Measurements from ENCODE around the gene TRERF1. TPM values are rescaled to one million over a fixed set of nuclear protein-coding genes. Genes with fewer than 3 reads are reported as not detected.
"Not testable (repeated sequence)": the region's sequence is repeated elsewhere in the genome, so short reads cannot be mapped to it uniquely, and the experiment has no call there.

Gene TRERF1
- polyA plus RNA-seq, 1 donor: 5.1 TPM

GRCh38 chr6:42449917-42450476 is 1.7 kb downstream of the TRERF1 start:
- peak overlapping the region; percentile 66 for H3K4me3 ChIP-seq (ENCODE audit: low read length)
- no peaks in the 10 kb centered on the region for H3K27me3 ChIP-seq (ENCODE audit: control insufficient read depth, insufficient read depth, low read length)
- no CpG with 5 or more reads among the region's 9 CpGs for WGBS (ENCODE audit: insufficient coverage, low lambda C conversion rate)

GRCh38 chr6:42448927-42449659 is 2.6 kb downstream of the TRERF1 start:
- no peak overlapping the region for H3K4me3 ChIP-seq (ENCODE audit: low read length)
- 87% methylated on average over 4 of the region's 7 CpGs for WGBS (ENCODE audit: insufficient coverage, low lambda C conversion rate)

More at GRCh38 chr6:42449917-42450476, 1.7 kb downstream of the TRERF1 start:
- Histone ChIP-seq H3K9me3 (ENCODE audit: control insufficient read depth, low read depth, low read length) (no peaks in the 10 kb centered on the region), H3K4me1 (ENCODE audit: control insufficient read depth, insufficient read depth, low read length) (peaks cover 13% of the 10 kb centered on the region), H3K36me3 (ENCODE audit: control insufficient read depth, insufficient read depth, low read length) (no peaks in the 10 kb centered on the region), H3K27ac (ENCODE audit: low read length) (peak overlapping the region; percentile 11)
- DNase-seq: no peak

GRCh38 chr6:42448391-42448790 is 3.3 kb downstream of the TRERF1 start:
- no peak overlapping the region for H3K27ac ChIP-seq (ENCODE audit: low read length)
- no peak overlapping the region for H3K4me3 ChIP-seq (ENCODE audit: low read length)
- no peaks in the 10 kb centered on the region for H3K9me3 ChIP-seq (ENCODE audit: control insufficient read depth, low read depth, low read length)
- H3K4me1 ChIP-seq (ENCODE audit: control insufficient read depth, insufficient read depth, low read length): no peaks in the 10 kb centered on the region
- no peaks in the 10 kb centered on the region for H3K27me3 ChIP-seq (ENCODE audit: control insufficient read depth, insufficient read depth, low read length)
- WGBS (ENCODE audit: insufficient coverage, low lambda C conversion rate): 82% methylated on average over 5 of the region's 5 CpGs
- no peak for DNase-seq
- no peaks in the 10 kb centered on the region for H3K36me3 ChIP-seq (ENCODE audit: control insufficient read depth, insufficient read depth, low read length)

More at GRCh38 chr6:42448927-42449659, 2.6 kb downstream of the TRERF1 start:
- no peak overlapping the region for H3K27ac ChIP-seq (ENCODE audit: low read length)
- H3K36me3 ChIP-seq (ENCODE audit: control insufficient read depth, insufficient read depth, low read length): no peaks in the 10 kb centered on the region
- H3K27me3 ChIP-seq (ENCODE audit: control insufficient read depth, insufficient read depth, low read length): no peaks in the 10 kb centered on the region
- no peak for DNase-seq
- H3K9me3 ChIP-seq (ENCODE audit: control insufficient read depth, low read depth, low read length): no peaks in the 10 kb centered on the region
- H3K4me1 ChIP-seq (ENCODE audit: control insufficient read depth, insufficient read depth, low read length): peaks cover 6% of the 10 kb centered on the region

GRCh38 chr6:42446996-42447395 is 4.7 kb downstream of the TRERF1 start:
- Histone ChIP-seq H3K4me3 (ENCODE audit: low read length) (no peak overlapping the region), H3K36me3 (ENCODE audit: control insufficient read depth, insufficient read depth, low read length) (no peaks in the 10 kb centered on the region), H3K4me1 (ENCODE audit: control insufficient read depth, insufficient read depth, low read length) (no peaks in the 10 kb centered on the region), H3K27ac (ENCODE audit: low read length) (no peak overlapping the region), H3K9me3 (ENCODE audit: control insufficient read depth, low read depth, low read length) (no peaks in the 10 kb centered on the region), H3K27me3 (ENCODE audit: control insufficient read depth, insufficient read depth, low read length) (no peaks in the 10 kb centered on the region)
- DNase-seq: no peak
- no CpG with 5 or more reads among the region's 3 CpGs for WGBS (ENCODE audit: insufficient coverage, low lambda C conversion rate)

GRCh38 chr6:42446370-42446769 is 5.4 kb downstream of the TRERF1 start:
- WGBS (ENCODE audit: insufficient coverage, low lambda C conversion rate): no CpG with 5 or more reads among the region's 5 CpGs
- H3K27me3 ChIP-seq (ENCODE audit: control insufficient read depth, insufficient read depth, low read length): no peaks in the 10 kb centered on the region
- no peak for DNase-seq

GRCh38 chr6:42445955-42446354 is 5.8 kb downstream of the TRERF1 start:
- not testable (repeated sequence) for H3K27me3 ChIP-seq (ENCODE audit: control insufficient read depth, insufficient read depth, low read length); H3K9me3 ChIP-seq (ENCODE audit: control insufficient read depth, low read depth, low read length); DNase-seq; H3K27ac ChIP-seq (ENCODE audit: low read length); H3K36me3 ChIP-seq (ENCODE audit: control insufficient read depth, insufficient read depth, low read length); H3K4me1 ChIP-seq (ENCODE audit: control insufficient read depth, insufficient read depth, low read length); H3K4me3 ChIP-seq (ENCODE audit: low read length)
- WGBS (ENCODE audit: insufficient coverage, low lambda C conversion rate): no CpG with 5 or more reads among the region's 7 CpGs

More at GRCh38 chr6:42446370-42446769, 5.4 kb downstream of the TRERF1 start:
- no peaks in the 10 kb centered on the region for H3K36me3 ChIP-seq (ENCODE audit: control insufficient read depth, insufficient read depth, low read length)
- H3K27ac ChIP-seq (ENCODE audit: low read length): no peak overlapping the region
- no peak overlapping the region for H3K4me3 ChIP-seq (ENCODE audit: low read length)
- no peaks in the 10 kb centered on the region for H3K9me3 ChIP-seq (ENCODE audit: control insufficient read depth, low read depth, low read length)
- peaks cover 6% of the 10 kb centered on the region for H3K4me1 ChIP-seq (ENCODE audit: control insufficient read depth, insufficient read depth, low read length)

- Histone ChIP-seq H3K9me3 (ENCODE audit: control insufficient read depth, low read depth, low read length) (no peaks in the 10 kb centered on the region), H3K27me3 (ENCODE audit: control insufficient read depth, insufficient read depth, low read length) (no peaks in the 10 kb centered on the region), H3K4me1 (ENCODE audit: control insufficient read depth, insufficient read depth, low read length) (peaks cover 12% of the 10 kb centered on the region), H3K36me3 (ENCODE audit: control insufficient read depth, insufficient read depth, low read length) (no peaks in the 10 kb centered on the region), H3K4me3 (ENCODE audit: low read length) (no peak overlapping the region), H3K27ac (ENCODE audit: low read length) (no peak overlapping the region)
- no CpG with 5 or more reads among the region's 11 CpGs for WGBS (ENCODE audit: insufficient coverage, low lambda C conversion rate)
- no peak for DNase-seq
Measured at GRCh38 chr6:42443312-42444060, 8.2 kb downstream of the TRERF1 start.

GRCh38 chr6:42441697-42442081 is 10.0 kb downstream of the TRERF1 start:
- peak overlapping the region; percentile 30 for H3K27ac ChIP-seq (ENCODE audit: low read length)
- no peaks in the 10 kb centered on the region for H3K27me3 ChIP-seq (ENCODE audit: control insufficient read depth, insufficient read depth, low read length)
- WGBS (ENCODE audit: insufficient coverage, low lambda C conversion rate): no CpG with 5 or more reads among the region's 5 CpGs
- H3K9me3 ChIP-seq (ENCODE audit: control insufficient read depth, low read depth, low read length): no peaks in the 10 kb centered on the region
- no peak for DNase-seq
- H3K4me1 ChIP-seq (ENCODE audit: control insufficient read depth, insufficient read depth, low read length): peaks cover 12% of the 10 kb centered on the region
- H3K4me3 ChIP-seq (ENCODE audit: low read length): no peak overlapping the region
- H3K36me3 ChIP-seq (ENCODE audit: control insufficient read depth, insufficient read depth, low read length): no peaks in the 10 kb centered on the region

- peak; percentile 15 to 41 for DNase-seq
- Histone ChIP-seq H3K4me1 (ENCODE audit: control insufficient read depth, insufficient read depth, low read length) (peaks cover 12% of the 10 kb centered on the region), H3K27ac (ENCODE audit: low read length) (peak overlapping the region; percentile 30), H3K9me3 (ENCODE audit: control insufficient read depth, low read depth, low read length) (no peaks in the 10 kb centered on the region), H3K4me3 (ENCODE audit: low read length) (no peak overlapping the region), H3K36me3 (ENCODE audit: control insufficient read depth, insufficient read depth, low read length) (no peaks in the 10 kb centered on the region), H3K27me3 (ENCODE audit: control insufficient read depth, insufficient read depth, low read length) (no peaks in the 10 kb centered on the region)
- 43% methylated on average over 3 of the region's 12 CpGs for WGBS (ENCODE audit: insufficient coverage, low lambda C conversion rate)
Measured at GRCh38 chr6:42440778-42441696, 10.7 kb downstream of the TRERF1 start.

GRCh38 chr6:42440027-42440426 is 11.7 kb downstream of the TRERF1 start:
- no peaks in the 10 kb centered on the region for H3K27me3 ChIP-seq (ENCODE audit: control insufficient read depth, insufficient read depth, low read length)
- H3K4me1 ChIP-seq (ENCODE audit: control insufficient read depth, insufficient read depth, low read length): peaks cover 12% of the 10 kb centered on the region
- no peaks in the 10 kb centered on the region for H3K36me3 ChIP-seq (ENCODE audit: control insufficient read depth, insufficient read depth, low read length)
- no peak overlapping the region for H3K4me3 ChIP-seq (ENCODE audit: low read length)
- WGBS (ENCODE audit: insufficient coverage, low lambda C conversion rate): no CpG with 5 or more reads among the region's 6 CpGs
- H3K9me3 ChIP-seq (ENCODE audit: control insufficient read depth, low read depth, low read length): peaks cover 6% of the 10 kb centered on the region
- no peak for DNase-seq
- H3K27ac ChIP-seq (ENCODE audit: low read length): no peak overlapping the region

Measured in large intestine (tissue), 3 donors.